Activated naive CD4-positive, alpha-beta T cell treated with anti-CD3 and anti-CD28 coated beads, Interleukin-2, amount 10 ng/mL, durations not matched to agents 7 days and 5 days (primary cell): Measurements from ENCODE around the gene SLC2A9.

Experiments used
- CTCF ChIA-PET: fragments of 350-600 bp; sonication (Branson Sonifier 250); formaldehyde crosslinking; loops from one replicate; lab custom pipeline; 2021; ENCODE audit warnings: antibody characterized with exemption; lab: Charles Lee
- DNase-seq: peaks from one replicate; pipeline ENCODE4 v3.0.0-alpha.2; 2020
- H3K27ac Mint-ChIP-seq: one replicate; pipeline ENCODE4 v1.8.0; 2021; ENCODE audit warnings: mild to moderate bottlenecking, moderate library complexity, mixed read lengths
- H3K27me3 Mint-ChIP-seq: one replicate; pipeline ENCODE4 v1.8.0; 2021; ENCODE audit warnings: mild to moderate bottlenecking, mixed read lengths
- H3K36me3 Mint-ChIP-seq: one replicate; pipeline ENCODE4 v1.8.0; 2021; ENCODE audit warnings: mixed read lengths
- H3K4me1 Mint-ChIP-seq: one replicate; pipeline ENCODE4 v1.8.0; 2021; ENCODE audit warnings: mixed read lengths
- H3K4me3 Mint-ChIP-seq: one replicate; pipeline ENCODE4 v1.8.0; 2021; ENCODE audit warnings: mild to moderate bottlenecking, moderate library complexity, mixed read lengths
- H3K9me3 Mint-ChIP-seq: one replicate; pipeline ENCODE4 v1.8.0; 2021; ENCODE audit warnings: mixed read lengths

The SLC2A9 gene

DNA sequence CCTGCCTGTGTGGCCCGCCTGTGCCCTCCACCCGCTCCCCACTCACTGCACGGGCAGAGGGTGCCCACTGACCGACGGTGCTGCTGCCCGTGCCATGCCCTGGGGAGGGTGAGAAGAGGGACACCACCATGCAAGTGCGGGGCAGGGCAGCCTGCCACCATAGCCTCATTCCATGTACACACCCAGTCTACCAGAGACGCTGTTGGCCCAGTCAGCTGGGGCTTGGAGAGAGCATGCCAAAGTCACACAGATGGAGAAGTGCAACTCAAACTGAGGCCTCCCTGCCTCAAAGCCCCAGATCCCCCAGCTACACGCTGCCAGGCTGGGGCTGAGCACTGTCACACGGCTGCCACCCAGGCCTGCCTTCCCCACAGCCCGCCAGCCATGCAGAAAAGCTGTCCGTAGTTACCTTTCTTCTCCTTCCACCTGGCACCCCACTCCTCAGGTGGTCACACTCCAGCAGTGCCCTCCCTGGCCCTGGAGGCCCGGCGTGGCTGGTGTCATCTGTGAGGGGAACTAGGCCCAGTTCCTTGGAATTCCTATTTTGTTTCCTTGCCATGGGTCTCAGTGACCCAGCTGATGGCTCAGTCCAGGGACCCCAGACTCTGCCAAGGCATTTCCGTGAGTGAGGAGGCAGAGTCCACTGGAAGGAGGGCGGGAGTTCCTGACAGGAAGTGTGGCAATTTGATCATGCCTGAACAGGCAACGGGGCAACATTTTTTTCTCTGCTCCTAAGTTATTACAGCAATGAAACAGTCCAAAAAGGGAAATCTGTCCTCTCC, at the start of gene SLC2A9:
TSS of gene SLC2A9 (minus strand) at position 627 of the 782 bp plus-strand sequence. CDS start at position 559, 68 bp downstream.
- H3K9me3 Mint-ChIP-seq = no peaks in the 10 kb centered on the region
- H3K36me3 Mint-ChIP-seq = no peaks in the 10 kb centered on the region
- peaks cover 27% of the 10 kb centered on the region for H3K27me3 Mint-ChIP-seq
- no peak within 1 kb of the TSS for H3K4me3 Mint-ChIP-seq
- DNase-seq = no peak
- CTCF ChIA-PET = interaction anchor here (0.6 to 3.0 kb wide), 5 partner anchors 14 to 388 kb away, joined by 3 to 11 read pairs (median 3); no protein-coding TSS in a partner anchor
- peak within 1 kb of the TSS; percentile 96 for H3K27ac Mint-ChIP-seq
- peaks cover 20% of the 10 kb centered on the region for H3K4me1 Mint-ChIP-seq

DNA sequence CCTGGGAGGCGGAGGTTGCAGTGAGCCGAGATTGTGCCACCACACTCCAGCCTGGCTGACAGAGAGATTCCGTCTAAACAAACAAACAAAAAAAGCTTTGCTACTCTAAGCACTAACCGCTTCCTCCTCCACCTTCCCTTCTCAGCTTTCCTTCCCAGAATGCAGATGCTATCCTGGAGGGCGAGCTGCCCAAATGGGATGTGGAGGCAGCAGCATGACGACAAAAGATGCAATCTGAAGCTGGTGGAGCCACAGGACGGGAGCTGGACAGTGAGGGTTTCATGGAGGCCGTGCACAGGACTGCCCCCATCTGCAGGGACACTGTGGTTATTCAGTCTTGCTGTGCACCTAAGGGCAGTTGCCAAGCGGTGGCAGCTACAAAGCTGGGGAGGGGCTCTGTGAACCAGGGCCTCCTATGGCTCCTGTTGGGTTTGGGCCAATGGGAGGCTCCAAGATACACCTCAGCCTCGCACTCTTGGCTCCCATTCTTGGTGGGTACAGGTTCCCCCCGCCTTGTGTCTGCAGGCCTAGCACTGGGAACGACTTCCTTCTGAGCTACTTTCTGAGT, 47.9 kb upstream of the SLC2A9 start:
- CTCF ChIA-PET = no interaction called here
- Mint-ChIP-seq H3K27ac (no peak overlapping the region), H3K4me3 (no peak overlapping the region)

GRCh38 chr4:10066670-10067651, 45.7 kb upstream of the SLC2A9 start:
- no peak overlapping the region for H3K4me3 Mint-ChIP-seq
- DNase-seq = no peak
- CTCF ChIA-PET = interaction anchor here (1.1 kb wide), 1 partner anchor 9 kb away, joined by 3 read pairs; no protein-coding TSS in a partner anchor
- H3K4me1 Mint-ChIP-seq = no peaks in the 10 kb centered on the region
- H3K27ac Mint-ChIP-seq = no peak overlapping the region
- no peaks in the 10 kb centered on the region for H3K27me3 Mint-ChIP-seq
- peaks cover 43% of the 10 kb centered on the region for H3K36me3 Mint-ChIP-seq
- no peaks in the 10 kb centered on the region for H3K9me3 Mint-ChIP-seq

More for the DNA sequence above, 47.9 kb upstream of the SLC2A9 start:
- no peaks in the 10 kb centered on the region for H3K4me1 Mint-ChIP-seq
- no peaks in the 10 kb centered on the region for H3K27me3 Mint-ChIP-seq
- no peaks in the 10 kb centered on the region for H3K9me3 Mint-ChIP-seq
- no peak for DNase-seq
- peaks cover 57% of the 10 kb centered on the region for H3K36me3 Mint-ChIP-seq

DNA sequence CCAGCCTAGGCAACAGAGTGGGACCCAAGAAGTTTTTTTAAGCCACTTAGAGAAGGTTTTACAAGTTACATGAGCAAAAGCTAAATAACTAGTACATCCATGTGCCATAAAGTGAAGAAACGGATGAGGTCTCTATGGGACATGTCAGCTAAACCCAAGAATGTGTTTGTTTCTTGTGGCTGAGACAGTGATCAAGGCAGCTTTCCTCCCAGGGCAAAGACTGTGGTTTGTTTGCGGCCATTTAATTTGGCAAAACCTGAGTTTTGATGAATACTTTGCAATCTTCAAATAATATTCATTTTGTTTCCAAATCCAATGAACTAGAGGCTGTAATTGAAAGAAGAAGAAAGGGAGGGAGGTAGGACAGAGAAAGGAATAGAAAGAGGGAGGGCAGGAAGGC, 44.9 kb upstream of the SLC2A9 start:
- H3K36me3 Mint-ChIP-seq = peaks cover 44% of the 10 kb centered on the region
- H3K4me3 Mint-ChIP-seq = no peak overlapping the region
- no peaks in the 10 kb centered on the region for H3K27me3 Mint-ChIP-seq
- peak overlapping the region; percentile 28 for H3K27ac Mint-ChIP-seq
- no peak for DNase-seq
- CTCF ChIA-PET = interaction anchor here (1.1 kb wide), 1 partner anchor 10 kb away, joined by 3 read pairs; no protein-coding TSS in a partner anchor
- H3K9me3 Mint-ChIP-seq = no peaks in the 10 kb centered on the region
- H3K4me1 Mint-ChIP-seq = no peaks in the 10 kb centered on the region

DNA sequence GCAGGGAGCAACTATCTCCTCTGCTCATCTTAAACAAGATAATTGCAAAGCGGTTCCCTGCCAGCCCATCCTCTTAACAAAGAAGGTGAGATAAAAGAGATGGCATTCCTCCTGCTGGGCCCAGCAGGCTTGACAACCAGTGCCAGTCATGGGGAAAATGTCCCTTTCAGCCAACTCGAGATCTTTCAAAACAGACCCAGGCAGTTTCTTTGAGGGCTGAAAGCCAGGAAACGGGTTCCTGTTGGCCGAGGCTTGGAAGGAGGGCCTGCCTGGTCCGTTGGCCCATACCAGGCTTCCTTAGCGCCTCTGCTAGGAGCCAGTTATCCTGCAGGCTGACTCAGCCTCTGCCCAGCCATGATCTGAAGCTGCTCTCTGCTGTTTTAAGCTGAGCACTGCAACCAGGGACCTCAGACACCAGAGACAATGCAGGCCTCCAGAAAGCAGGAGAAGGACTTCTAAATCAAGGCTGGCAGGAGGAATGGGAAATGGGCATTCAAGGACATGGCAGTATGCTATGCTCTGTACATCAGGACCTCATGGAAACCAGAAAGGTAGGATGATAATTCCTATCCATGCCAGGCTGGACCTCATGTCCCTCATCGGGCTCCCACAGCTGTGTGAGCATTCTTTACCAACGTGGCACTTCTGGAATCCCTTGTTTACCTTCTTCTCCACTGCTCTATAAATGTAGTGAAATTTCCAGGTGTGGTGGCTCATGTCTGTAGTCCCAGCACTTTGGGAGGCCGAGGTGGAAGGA, 42.4 kb upstream of the SLC2A9 start:
- H3K27me3 Mint-ChIP-seq = no peaks in the 10 kb centered on the region
- DNase-seq = no peak
- H3K27ac Mint-ChIP-seq = no peak overlapping the region
- no peaks in the 10 kb centered on the region for H3K4me1 Mint-ChIP-seq
- no peak overlapping the region for H3K4me3 Mint-ChIP-seq
- peaks cover 33% of the 10 kb centered on the region for H3K36me3 Mint-ChIP-seq
- H3K9me3 Mint-ChIP-seq = no peaks in the 10 kb centered on the region
- CTCF ChIA-PET = no interaction called here

- Mint-ChIP-seq H3K27me3 (no peaks in the 10 kb centered on the region), H3K4me3 (no peak overlapping the region), H3K9me3 (no peaks in the 10 kb centered on the region), H3K36me3 (peaks cover 27% of the 10 kb centered on the region), H3K4me1 (no peaks in the 10 kb centered on the region), H3K27ac (no peak overlapping the region)
- CTCF ChIA-PET = no interaction called here
- DNase-seq = no peak
These were observed 40.5 kb upstream of the SLC2A9 start for GRCh38 chr4:10061650-10062415.

DNA sequence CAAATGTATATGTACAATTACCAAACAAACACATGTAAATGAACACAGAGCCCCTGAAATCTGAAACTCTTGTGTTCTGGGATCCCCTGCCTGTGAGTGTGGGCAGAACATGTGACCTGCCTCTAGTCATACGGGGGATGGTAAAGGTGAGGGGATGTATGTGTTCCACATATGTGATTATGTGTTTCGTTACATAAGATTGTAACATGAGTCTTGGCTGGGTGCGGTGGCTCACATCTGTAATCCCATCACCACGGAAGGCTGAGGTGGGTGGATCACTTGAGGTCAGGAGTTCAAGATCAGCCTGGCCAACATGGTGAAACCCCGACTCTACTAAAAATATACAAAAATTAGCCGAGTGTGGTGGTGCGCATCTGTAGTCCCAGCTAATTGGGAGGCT, 37.1 kb upstream of the SLC2A9 start:
- Mint-ChIP-seq H3K27me3 (no peaks in the 10 kb centered on the region), H3K27ac (no peak overlapping the region), H3K9me3 (no peaks in the 10 kb centered on the region), H3K4me3 (no peak overlapping the region), H3K36me3 (peaks cover 21% of the 10 kb centered on the region), H3K4me1 (peaks cover 7% of the 10 kb centered on the region)
- no peak for DNase-seq
- CTCF ChIA-PET = no interaction called here

GRCh38 chr4:10057023-10057395, 35.7 kb upstream of the SLC2A9 start:
- Mint-ChIP-seq H3K9me3 (no peaks in the 10 kb centered on the region), H3K4me3 (no peak overlapping the region), H3K27me3 (no peaks in the 10 kb centered on the region), H3K36me3 (peaks cover 19% of the 10 kb centered on the region), H3K27ac (no peak overlapping the region), H3K4me1 (peaks cover 8% of the 10 kb centered on the region)
- DNase-seq = no peak
- CTCF ChIA-PET = no interaction called here

GRCh38 chr4:10056334-10057022, 35.2 kb upstream of the SLC2A9 start:
- H3K36me3 Mint-ChIP-seq = peaks cover 16% of the 10 kb centered on the region
- peaks cover 8% of the 10 kb centered on the region for H3K4me1 Mint-ChIP-seq
- H3K9me3 Mint-ChIP-seq = no peaks in the 10 kb centered on the region
- DNase-seq = no peak
- CTCF ChIA-PET = no interaction called here
- no peaks in the 10 kb centered on the region for H3K27me3 Mint-ChIP-seq
- no peak overlapping the region for H3K4me3 Mint-ChIP-seq
- H3K27ac Mint-ChIP-seq = no peak overlapping the region

- no peaks in the 10 kb centered on the region for H3K27me3 Mint-ChIP-seq
- CTCF ChIA-PET = no interaction called here
- H3K27ac Mint-ChIP-seq = no peak overlapping the region
- H3K9me3 Mint-ChIP-seq = no peaks in the 10 kb centered on the region
- H3K4me1 Mint-ChIP-seq = peaks cover 8% of the 10 kb centered on the region
- H3K4me3 Mint-ChIP-seq = no peak overlapping the region
- no peak for DNase-seq
- H3K36me3 Mint-ChIP-seq = peaks cover 12% of the 10 kb centered on the region
These were observed 34.6 kb upstream of the SLC2A9 start for GRCh38 chr4:10055871-10056270.

DNA sequence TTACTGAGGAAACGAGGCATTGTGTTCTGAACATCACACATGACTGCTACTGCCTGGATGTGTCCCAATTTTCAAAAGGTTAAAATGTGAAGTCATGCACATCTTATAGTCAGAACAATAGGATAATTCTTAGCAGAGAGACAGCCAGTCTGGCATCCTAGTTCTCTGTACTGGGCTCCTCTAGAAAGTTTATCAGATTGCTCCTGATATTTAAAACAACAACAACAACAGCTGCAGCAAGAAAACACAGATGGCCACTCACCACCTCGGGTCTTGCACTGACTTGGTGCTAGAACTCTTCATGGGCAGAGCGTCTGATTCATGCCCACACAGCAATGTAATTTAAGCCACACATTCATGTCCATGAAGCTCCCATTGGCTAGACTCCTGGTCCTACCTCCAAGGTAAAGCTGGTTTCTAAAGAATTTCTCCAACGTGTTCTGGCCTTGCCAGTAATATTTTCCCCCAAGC, 33.3 kb upstream of the SLC2A9 start:
- Mint-ChIP-seq H3K36me3 (peaks cover 12% of the 10 kb centered on the region), H3K27me3 (no peaks in the 10 kb centered on the region), H3K27ac (no peak overlapping the region), H3K4me1 (peaks cover 8% of the 10 kb centered on the region), H3K9me3 (no peaks in the 10 kb centered on the region), H3K4me3 (no peak overlapping the region)
- CTCF ChIA-PET = no interaction called here
- DNase-seq = no peak

GRCh38 chr4:10053635-10054453, 32.5 kb upstream of the SLC2A9 start:
- H3K4me3 Mint-ChIP-seq = no peak overlapping the region
- no peaks in the 10 kb centered on the region for H3K27me3 Mint-ChIP-seq
- H3K4me1 Mint-ChIP-seq = peaks cover 8% of the 10 kb centered on the region
- H3K9me3 Mint-ChIP-seq = no peaks in the 10 kb centered on the region
- CTCF ChIA-PET = no interaction called here
- peaks cover 12% of the 10 kb centered on the region for H3K36me3 Mint-ChIP-seq
- DNase-seq = no peak
- H3K27ac Mint-ChIP-seq = no peak overlapping the region
